HG03457 (cell line): Measurements from ENCODE around the gene CNKSR1.
A peak's percentile ranks its signal among the peaks of the same experiment; 100 is the strongest.
"Not testable (repeated sequence)": the region's sequence is repeated elsewhere in the genome, so short reads cannot be mapped to it uniquely, and the experiment has no call there.

Source experiments
- ATAC-seq: cut with Tn5 transposase; IDR thresholded peaks from one replicate; pipeline ENCODE4 v1.9.1; 2021; ENCODE audit warnings: moderate number of reproducible peaks; ENCODE audit not compliant: unreplicated experiment

CNKSR1 gene

GRCh38 chr1:26224606-26225005, 47.3 kb downstream of the CNKSR1 start:
- no peak for ATAC-seq

- ATAC-seq, result no peak
Measured at GRCh38 chr1:26225033-26225831, 47.9 kb downstream of the CNKSR1 start.

DNA sequence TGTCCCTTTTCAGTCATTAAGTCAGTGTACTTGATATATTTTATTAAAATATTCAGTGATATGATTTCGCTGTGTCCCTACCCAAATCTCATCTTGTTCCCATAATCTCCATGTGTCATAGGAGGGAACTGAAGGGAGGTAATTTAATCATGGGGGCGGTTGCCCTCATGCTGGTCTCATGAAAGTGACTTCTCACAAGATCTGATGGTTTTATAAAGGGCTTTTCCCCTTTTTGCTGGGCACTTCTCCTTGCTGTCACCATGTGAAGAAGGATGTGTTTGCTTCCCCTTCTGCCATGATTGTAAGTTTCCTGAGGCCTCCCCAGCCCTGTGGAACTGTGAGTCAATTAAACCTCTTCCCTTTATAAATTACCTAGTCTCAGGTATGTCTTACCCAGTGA, 53.4 kb downstream of the CNKSR1 start:
- not testable (repeated sequence) for ATAC-seq

GRCh38 chr1:26233903-26234643, 56.8 kb downstream of the CNKSR1 start, which contains the start of gene CEP85:
Gene CEP85, plus strand, starts transcription at chr1:26234200. Its CDS starts 5,584 bp downstream, at chr1:26239784.
- ATAC-seq, result peak; percentile 77

DNA sequence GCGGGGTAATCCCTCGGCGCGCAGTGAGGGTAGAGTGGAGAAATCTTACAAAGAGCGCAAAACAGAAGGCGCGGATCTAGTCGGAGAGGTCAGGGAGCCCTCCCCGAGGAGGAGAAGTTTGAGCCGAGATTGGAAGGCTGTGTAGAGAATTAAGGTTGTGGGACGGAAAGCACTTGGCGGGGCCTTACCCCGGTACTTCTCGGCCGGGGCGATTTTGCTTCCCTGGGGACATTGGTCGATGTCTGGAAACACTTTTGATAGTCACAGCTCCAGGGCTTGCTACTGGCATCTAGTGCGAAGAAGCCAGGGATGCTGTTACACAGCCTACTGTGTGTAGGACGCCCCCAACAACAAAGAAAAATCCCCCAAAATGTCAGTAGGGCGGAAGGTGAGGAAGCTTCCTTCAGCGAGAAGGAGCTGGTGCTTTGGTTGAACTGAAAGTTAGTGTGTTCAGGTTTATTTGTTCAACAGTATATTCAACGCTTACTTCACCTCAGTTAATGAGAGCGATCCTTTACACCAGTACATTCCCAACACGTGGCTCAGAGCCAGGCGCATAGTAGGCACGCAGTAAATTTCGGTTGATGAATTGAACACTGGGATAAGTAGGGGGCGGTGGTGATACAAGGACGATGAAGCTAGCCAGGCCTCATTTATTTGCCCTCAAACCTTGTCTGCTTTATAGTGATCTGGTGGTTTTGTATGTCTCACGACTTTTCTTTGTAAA, 57.5 kb downstream of the CNKSR1 start:
- no peak for ATAC-seq

GRCh38 chr1:26237230-26237966, 60.1 kb downstream of the CNKSR1 start:
- ATAC-seq, result no peak
